Breast epithelium (tissue), 3 donors: ENCODE measurements around the gene MTOR.
"Not testable (repeated sequence)": the region's sequence is repeated elsewhere in the genome, so short reads cannot be mapped to it uniquely, and the experiment has no call there.

Source experiments
- CTCF ChIP-seq, 3 donors: fragments of 450-650 bp; IDR thresholded peaks; one replicate each; pipeline ENCODE4 v1.5.1; 2016 to 2017; ENCODE audit warnings: antibody characterized with exemption in 3 of 3, mild to moderate bottlenecking in 3 of 3, moderate library complexity in 3 of 3
- POLR2A ChIP-seq: fragments of 450-650 bp; IDR thresholded peaks from one replicate; pipeline ENCODE4 v1.6.1; 2016; ENCODE audit warnings: antibody characterized with exemption, mild to moderate bottlenecking, moderate library complexity
- POLR2AphosphoS5 ChIP-seq, 3 donors: sonication (generic); formaldehyde crosslinking; IDR thresholded peaks; one replicate each; pipeline ENCODE4 v1.6.1; 2017; ENCODE audit warnings: antibody characterized with exemption in 3 of 3

GRCh38 chr1:11297774-11298173 is 35.4 kb upstream of the MTOR start:
- not testable (repeated sequence) for TF ChIP-seq CTCF (IDR thresholded peaks at IDR 0.05); POLR2AphosphoS5 (IDR thresholded peaks at IDR 0.05); POLR2A
